Sigmoid colon (tissue), 3 donors: ENCODE measurements around the gene LOXL3.

Experiments
- POLR2A ChIP-seq, 2 donors: fragments of 450-650 bp; IDR thresholded peaks; one replicate each; pipeline ENCODE4 v1.6.1; 2016; ENCODE audit warnings: antibody characterized with exemption in 2 of 2, mild to moderate bottlenecking in 2 of 2, moderate library complexity in 2 of 2
- TF ChIP-seq, protein P1 (sequence below), 4 experiments: fragments of 450-650 bp in 3 of 4; fragments of 200-600 bp in 1 of 4; IDR thresholded peaks; one replicate each; pipeline ENCODE4 v1.5.1; 2016 to 2019; ENCODE audit warnings: antibody characterized with exemption in 4 of 4, mild to moderate bottlenecking in 3 of 4, moderate library complexity in 2 of 4

DNA sequence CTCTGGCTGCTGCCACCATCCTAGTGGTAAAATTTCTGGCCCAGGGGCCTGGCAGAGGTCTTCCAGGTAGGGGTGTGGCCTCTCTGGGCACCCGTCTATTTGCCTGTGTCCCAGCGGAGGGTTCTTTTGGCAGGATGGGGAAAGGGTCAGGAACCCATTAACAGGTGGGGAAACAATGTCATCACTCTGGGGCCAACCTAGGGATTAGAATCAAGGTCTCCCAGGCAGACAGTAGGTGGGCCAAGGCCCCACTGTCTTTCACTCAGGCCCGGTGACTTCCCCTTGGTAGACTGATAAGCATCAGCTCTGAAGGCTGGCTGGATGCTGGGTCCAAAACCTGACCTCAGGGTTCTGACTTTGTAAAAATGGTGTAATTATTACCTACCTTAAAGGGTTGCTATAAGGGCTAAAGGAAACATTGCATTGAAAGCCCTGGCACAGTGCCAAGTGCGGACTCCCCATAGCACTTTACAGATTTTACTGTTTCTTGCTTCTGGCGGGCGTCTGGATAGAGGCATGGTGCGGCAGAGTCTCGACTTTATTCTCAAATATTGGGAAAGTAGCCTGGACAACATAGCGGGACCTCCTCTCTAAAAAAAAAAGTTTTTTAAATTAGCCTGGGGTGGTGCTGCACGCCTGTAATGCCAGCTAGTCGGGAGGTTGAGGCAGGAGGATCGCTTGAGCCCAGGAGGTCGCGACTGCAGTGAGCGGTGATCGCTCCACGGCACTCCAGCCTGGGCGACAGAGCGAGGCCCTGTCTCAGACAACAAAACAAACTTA, 56.6 kb downstream of the LOXL3 start:
- TF ChIP-seq, protein P1, sequence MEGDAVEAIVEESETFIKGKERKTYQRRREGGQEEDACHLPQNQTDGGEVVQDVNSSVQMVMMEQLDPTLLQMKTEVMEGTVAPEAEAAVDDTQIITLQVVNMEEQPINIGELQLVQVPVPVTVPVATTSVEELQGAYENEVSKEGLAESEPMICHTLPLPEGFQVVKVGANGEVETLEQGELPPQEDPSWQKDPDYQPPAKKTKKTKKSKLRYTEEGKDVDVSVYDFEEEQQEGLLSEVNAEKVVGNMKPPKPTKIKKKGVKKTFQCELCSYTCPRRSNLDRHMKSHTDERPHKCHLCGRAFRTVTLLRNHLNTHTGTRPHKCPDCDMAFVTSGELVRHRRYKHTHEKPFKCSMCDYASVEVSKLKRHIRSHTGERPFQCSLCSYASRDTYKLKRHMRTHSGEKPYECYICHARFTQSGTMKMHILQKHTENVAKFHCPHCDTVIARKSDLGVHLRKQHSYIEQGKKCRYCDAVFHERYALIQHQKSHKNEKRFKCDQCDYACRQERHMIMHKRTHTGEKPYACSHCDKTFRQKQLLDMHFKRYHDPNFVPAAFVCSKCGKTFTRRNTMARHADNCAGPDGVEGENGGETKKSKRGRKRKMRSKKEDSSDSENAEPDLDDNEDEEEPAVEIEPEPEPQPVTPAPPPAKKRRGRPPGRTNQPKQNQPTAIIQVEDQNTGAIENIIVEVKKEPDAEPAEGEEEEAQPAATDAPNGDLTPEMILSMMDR (IDR thresholded peaks at IDR 0.05) = no peak
- no peak for TF ChIP-seq POLR2A (IDR thresholded peaks at IDR 0.05)
